NCI-H2081 (cell line): Measurements from ENCODE around the gene SPTBN5.
A peak's percentile ranks its signal among the peaks of the same experiment; 100 is the strongest.
"Not testable (repeated sequence)": the region's sequence is repeated elsewhere in the genome, so short reads cannot be mapped to it uniquely, and the experiment has no call there.

Experiments used
- DNase-seq, 2 experiments: peaks; one replicate each; lab custom pipeline; 2025; lab: John Stamatoyannopoulos, UW

The SPTBN5 gene

GRCh38 chr15:41847206-41847605, 46.6 kb downstream of the SPTBN5 start:
- DNase-seq: no peak

GRCh38 chr15:41844814-41845213, 49.0 kb downstream of the SPTBN5 start:
- DNase-seq: no peak

GRCh38 chr15:41843571-41843970, 50.3 kb downstream of the SPTBN5 start:
- DNase-seq: no peak

- no peak for DNase-seq
These were observed 51.6 kb downstream of the SPTBN5 start for GRCh38 chr15:41842229-41842628.

- DNase-seq: no peak
These were observed 52.7 kb downstream of the SPTBN5 start for GRCh38 chr15:41841131-41841530.

GRCh38 chr15:41840673-41841072, 53.2 kb downstream of the SPTBN5 start:
- DNase-seq: no peak

GRCh38 chr15:41839781-41840491, 53.9 kb downstream of the SPTBN5 start:
- DNase-seq: no peak

GRCh38 chr15:41838400-41838897, 55.4 kb downstream of the SPTBN5 start, which contains the start of gene PLA2G4B:
PLA2G4B (plus strand) TSS chr15:41838847; CDS start chr15:41838914, 67 bp downstream.
- DNase-seq: peak in 1 of 2 experiments; percentile 14

- DNase-seq: no peak
These were observed 57.0 kb downstream of the SPTBN5 start for GRCh38 chr15:41836713-41837454.

- no peak for DNase-seq
These were observed 57.8 kb downstream of the SPTBN5 start for GRCh38 chr15:41836073-41836472.

GRCh38 chr15:41834096-41834495, 59.8 kb downstream of the SPTBN5 start:
- no peak for DNase-seq

GRCh38 chr15:41832875-41833274, 61.0 kb downstream of the SPTBN5 start:
- DNase-seq: no peak

GRCh38 chr15:41832208-41832607, 61.6 kb downstream of the SPTBN5 start:
- no peak for DNase-seq

- DNase-seq: not testable (repeated sequence)
These were observed 62.6 kb downstream of the SPTBN5 start for GRCh38 chr15:41831291-41831690.

- no peak for DNase-seq
These were observed 63.8 kb downstream of the SPTBN5 start for GRCh38 chr15:41829959-41830646.

GRCh38 chr15:41828807-41829141, 65.1 kb downstream of the SPTBN5 start:
- DNase-seq: no peak

GRCh38 chr15:41827880-41828806, 65.7 kb downstream of the SPTBN5 start, which contains the start of gene JMJD7:
JMJD7 (plus strand) TSS chr15:41828092; CDS start chr15:41828125, 33 bp downstream.
- DNase-seq: peak; percentile 77 to 89

- DNase-seq: peak in 1 of 2 experiments; percentile 6
These were observed 66.5 kb downstream of the SPTBN5 start for GRCh38 chr15:41827290-41827879.

GRCh38 chr15:41825572-41826535, 68.0 kb downstream of the SPTBN5 start:
- no peak for DNase-seq

- no peak for DNase-seq
These were observed 68.7 kb downstream of the SPTBN5 start for GRCh38 chr15:41825145-41825544.
